Measurements from ENCODE around the gene TSPEAR.
"Not testable (repeated sequence)": the region's sequence is repeated elsewhere in the genome, so short reads cannot be mapped to it uniquely, and the experiment has no call there.

Gene TSPEAR

DNA sequence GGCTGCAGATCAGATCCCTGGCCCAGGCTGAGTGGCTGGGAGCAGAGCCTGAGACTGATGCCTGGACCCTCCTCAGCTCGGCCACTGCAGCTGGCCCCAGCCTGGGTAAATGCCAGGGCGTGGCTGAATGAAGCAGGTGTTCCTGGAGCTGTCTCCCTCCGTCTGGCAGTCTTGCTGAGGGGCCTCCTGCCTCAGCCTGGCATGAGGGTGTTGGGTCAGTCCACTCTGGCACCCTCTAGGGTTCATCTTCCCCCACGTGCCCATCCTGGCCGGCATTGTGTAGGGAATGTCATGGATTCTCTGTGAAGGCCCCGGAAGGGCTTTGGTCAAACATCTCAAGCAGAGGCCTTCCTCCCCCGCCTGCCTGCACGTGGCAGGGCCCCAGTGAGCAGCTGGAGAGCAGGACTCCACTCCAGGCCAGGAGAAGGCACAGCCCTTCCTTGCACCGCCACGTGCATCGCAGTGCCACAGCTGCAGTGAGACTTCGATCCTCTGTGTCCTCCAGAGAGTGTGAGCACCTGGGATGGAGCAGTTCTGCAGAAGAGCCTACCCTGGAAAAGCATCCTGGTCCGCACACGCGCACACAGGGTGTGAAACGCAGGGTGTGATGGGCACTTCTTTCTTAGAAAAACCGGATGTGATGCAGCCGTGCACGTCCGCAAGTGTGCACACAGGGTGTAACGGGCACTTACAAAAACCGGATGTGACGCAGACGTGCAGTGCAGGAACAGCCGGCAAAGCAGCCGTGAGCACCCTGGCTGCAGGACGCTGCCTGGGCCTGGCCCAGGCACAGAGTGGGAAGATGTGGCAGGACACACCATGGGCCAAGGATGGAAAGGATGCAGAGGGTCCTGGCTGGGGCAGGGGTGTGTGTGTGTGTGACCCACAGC, 142.5 kb downstream of the TSPEAR start:
- no peak for DNase-seq (ENCODE audit: low spot score)

DNA sequence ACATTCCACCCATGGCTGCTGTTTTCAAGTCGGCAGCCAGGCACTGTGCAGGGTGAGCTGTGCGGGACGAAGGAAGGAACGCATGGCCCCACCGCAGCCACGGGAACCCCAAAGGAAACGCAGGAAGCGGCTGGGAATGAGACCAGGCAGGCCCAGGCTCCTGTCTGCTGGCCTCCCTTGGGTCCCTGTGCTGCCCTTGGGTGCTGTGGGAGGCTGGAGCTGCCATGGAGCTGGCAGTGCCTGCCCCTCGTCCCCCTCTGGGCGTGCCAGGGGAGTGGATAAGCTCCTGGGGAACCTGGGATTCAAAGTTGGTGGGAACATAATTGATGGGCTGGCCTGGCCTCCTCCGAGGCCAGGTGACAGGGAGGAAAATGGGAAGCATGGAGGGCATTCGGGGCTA, 143.1 kb downstream of the TSPEAR start:
- DNase-seq (ENCODE audit: low spot score): no peak

GRCh38 chr21:44567481-44568171, 143.7 kb downstream of the TSPEAR start:
- no peak for DNase-seq (ENCODE audit: low spot score)

- no peak for DNase-seq (ENCODE audit: low spot score)
These were observed 145.0 kb downstream of the TSPEAR start for GRCh38 chr21:44566403-44566802.

- DNase-seq (ENCODE audit: low spot score): no peak
These were observed 146.3 kb downstream of the TSPEAR start for GRCh38 chr21:44564886-44565598.

- no peak for DNase-seq (ENCODE audit: low spot score)
These were observed 147.3 kb downstream of the TSPEAR start for GRCh38 chr21:44564099-44564498.

DNA sequence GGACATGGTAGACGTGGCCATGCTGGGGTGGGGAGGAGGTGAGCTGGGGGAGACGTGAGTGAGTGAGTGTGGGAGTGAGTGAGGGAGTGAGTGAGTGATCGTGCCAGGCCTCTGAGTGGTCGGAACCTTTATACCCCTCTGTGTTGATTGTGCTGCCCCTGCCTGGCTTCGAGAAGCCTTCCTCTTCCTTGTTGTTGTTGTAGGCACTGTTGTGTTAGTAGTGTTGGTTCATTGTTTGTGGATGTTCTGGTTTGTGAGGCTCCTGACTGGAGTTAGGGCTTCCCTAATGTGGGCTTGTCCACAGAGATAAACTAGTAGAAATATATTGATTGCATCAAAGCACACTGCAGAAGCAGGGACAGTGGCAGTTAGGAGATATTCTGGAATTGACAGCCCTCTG, 152.7 kb downstream of the TSPEAR start, which contains the start of gene KRTAP10-3:
TSS of gene KRTAP10-3 (minus strand) at position 101 of the 400 bp plus-strand sequence. CDS start at position 21, 80 bp downstream.
- no peak for DNase-seq (ENCODE audit: low spot score)

- DNase-seq (ENCODE audit: low spot score): not testable (repeated sequence)
These were observed 153.1 kb downstream of the TSPEAR start for GRCh38 chr21:44558329-44558675.

- no peak for DNase-seq (ENCODE audit: low spot score)
These were observed 153.7 kb downstream of the TSPEAR start for GRCh38 chr21:44557491-44558328.

DNA sequence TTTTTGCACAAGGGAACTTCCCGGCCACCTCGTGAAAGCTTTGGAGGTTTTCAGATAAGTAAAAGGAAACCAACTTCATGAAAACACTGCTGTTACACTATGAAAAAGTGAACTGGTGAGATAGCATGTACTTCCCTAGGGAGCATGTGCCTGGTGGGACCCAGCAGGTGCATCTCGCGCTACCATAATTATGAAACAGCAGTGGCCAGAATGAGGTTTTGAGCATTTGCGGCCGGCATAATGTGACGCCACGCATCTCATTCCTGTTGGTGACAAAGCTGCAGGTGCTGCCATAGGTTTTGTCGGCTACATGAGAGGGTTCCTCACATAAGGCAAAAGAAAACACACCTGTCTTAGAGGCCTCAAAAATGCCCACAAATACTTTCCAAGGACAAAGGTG, 154.5 kb downstream of the TSPEAR start:
- no peak for DNase-seq (ENCODE audit: low spot score)

GRCh38 chr21:44555200-44555875, 156.0 kb downstream of the TSPEAR start:
- no peak for DNase-seq (ENCODE audit: low spot score)

- no peak for DNase-seq (ENCODE audit: low spot score)
These were observed 158.7 kb downstream of the TSPEAR start for GRCh38 chr21:44552681-44553080.

DNA sequence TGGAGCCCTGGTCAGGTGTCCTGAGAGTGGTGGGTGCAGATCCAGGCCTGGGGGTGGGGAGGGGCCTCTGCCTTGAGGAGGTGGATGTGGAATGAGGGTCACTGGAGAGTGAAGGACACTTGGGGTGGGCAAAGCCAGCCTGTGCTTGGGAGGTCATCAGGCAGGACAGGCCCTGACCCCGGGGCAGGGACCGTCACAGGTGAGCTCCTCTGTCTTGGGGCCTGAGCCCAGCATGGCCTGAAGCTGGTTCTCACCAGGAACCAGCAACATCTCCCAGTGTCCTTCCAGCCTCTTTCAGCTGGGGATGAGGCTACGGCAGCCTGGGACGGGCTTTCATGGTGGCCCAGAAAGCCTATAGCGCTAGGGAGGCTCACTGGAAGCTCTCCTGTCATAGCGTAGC, 159.2 kb downstream of the TSPEAR start:
- DNase-seq (ENCODE audit: low spot score): no peak

DNA sequence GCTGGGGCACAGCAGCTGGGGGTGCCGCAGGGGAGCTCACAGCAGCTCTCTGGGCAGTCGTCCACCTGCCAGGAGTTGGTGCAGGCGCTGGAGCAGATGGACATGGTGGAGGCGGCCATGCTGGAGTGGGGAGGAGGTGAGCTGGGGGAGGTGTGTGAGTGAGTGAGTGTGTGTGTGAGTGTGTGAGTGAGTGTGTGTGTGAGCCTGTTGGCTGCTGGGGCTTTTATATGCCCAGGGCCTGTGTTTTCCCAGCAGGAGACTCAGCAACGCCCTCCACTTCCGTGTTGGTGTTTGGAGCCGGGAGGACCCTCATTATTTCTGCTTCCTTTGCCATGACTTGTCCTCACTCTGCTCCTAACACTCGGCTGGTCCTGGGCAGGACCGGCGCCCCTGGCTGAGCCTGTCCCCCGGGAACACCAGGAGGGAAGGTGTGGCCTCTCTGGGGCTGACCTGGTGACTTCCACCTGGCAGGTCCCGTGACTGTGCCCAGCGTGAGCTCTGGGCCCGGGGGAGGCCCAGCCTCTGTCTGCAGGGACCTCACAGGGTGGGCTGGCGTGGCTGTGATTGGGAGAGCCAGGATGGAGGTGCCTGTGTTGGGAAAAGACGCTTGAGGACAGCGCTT, 159.9 kb downstream of the TSPEAR start, which contains the start of gene KRTAP10-2:
TSS of gene KRTAP10-2 (minus strand) at position 166 of the 622 bp plus-strand sequence. CDS start at position 119, 47 bp downstream.
- no peak for DNase-seq (ENCODE audit: low spot score)

GRCh38 chr21:44550807-44551206, 160.6 kb downstream of the TSPEAR start:
- no peak for DNase-seq (ENCODE audit: low spot score)

- not testable (repeated sequence) for DNase-seq (ENCODE audit: low spot score)
These were observed 161.1 kb downstream of the TSPEAR start for GRCh38 chr21:44550285-44550684.

DNA sequence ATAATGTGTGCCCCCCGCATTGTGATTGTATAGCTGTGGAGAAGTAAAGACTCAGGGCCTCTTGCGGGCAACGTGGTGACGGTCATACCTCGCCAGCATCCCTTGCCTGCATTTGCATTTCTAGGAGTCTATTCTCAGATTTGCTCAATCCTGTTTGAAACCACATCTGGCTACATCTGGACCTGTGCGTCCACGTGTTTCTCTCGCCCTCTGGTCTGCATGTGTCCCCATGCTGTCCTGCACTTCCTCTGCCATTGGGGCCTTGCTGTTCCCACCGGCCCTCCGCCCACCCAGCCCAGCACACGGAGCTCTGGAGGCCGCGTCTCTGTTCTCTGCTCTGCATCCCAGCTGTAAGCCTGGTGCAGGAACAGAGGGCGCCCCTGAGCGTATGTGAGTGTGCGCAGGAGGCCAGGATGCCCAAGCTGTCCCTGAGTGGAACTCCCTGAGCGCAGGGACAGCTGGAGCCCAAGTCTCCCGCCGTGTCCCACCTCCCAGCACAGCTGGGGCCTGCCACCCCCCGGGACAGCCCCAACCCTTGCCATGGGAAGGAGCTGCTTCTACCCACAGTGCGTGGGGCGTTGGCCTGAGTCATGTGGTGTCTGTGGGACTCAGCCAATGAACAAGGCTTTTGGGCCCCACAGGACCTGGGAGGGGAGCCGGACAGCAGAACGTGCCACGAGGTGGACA, 161.7 kb downstream of the TSPEAR start:
- no peak for DNase-seq (ENCODE audit: low spot score)

GRCh38 chr21:44548922-44549321, 162.4 kb downstream of the TSPEAR start:
- DNase-seq (ENCODE audit: low spot score): no peak

DNA sequence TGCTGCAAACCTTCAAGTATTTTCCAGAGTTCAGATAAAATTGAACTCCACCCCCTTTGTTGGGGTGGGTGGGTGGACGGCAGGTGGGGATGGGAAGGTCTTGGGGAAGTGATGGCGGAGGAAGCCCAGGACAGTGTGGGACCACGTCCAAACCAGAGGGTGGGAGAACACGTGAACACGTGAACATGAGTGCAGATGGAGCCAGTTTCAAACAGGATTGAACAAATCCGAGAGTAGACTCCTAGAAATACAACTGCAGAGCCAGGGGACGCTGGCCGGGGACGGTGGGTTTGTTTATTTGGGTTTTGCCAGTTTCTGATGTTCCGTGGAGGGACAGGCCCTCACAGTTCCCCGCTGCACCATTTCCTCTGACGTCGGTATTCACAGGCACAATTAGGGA, 163.0 kb downstream of the TSPEAR start:
- DNase-seq (ENCODE audit: low spot score): no peak
